Embryonic facial prominence (tissue), 1 donor: Measurements from ENCODE around the gene GATD1.
"Not testable (repeated sequence)": the region's sequence is repeated elsewhere in the genome, so short reads cannot be mapped to it uniquely, and the experiment has no call there.

Source experiments
- DNase-seq: peaks from one replicate; pipeline ENCODE4 v3.0.0-alpha.2; 2016; ENCODE audit errors: extremely low spot score

Gene GATD1

GRCh38 chr11:763549-764321 lies 13.6 kb downstream of the GATD1 start:
- DNase-seq = no peak

- DNase-seq = no peak
Measured at GRCh38 chr11:763073-763463, 14.2 kb downstream of the GATD1 start.

- DNase-seq = no peak
Measured at GRCh38 chr11:762421-763072, 14.7 kb downstream of the GATD1 start.

- DNase-seq = no peak
Measured at GRCh38 chr11:761526-762108, 15.7 kb downstream of the GATD1 start.

- DNase-seq = no peak
Measured at GRCh38 chr11:760236-760635, 17.1 kb downstream of the GATD1 start.

- DNase-seq = no peak
Measured at GRCh38 chr11:749731-750130, 27.6 kb downstream of the GATD1 start.

GRCh38 chr11:748007-748359 lies 29.3 kb downstream of the GATD1 start:
- no peak for DNase-seq

GRCh38 chr11:747158-748006 lies 29.9 kb downstream of the GATD1 start, which contains the start of gene TALDO1:
Gene TALDO1 (plus strand): TSS chr11:747464. CDS start chr11:747482, 18 bp downstream.
- DNase-seq = peak; percentile 60

- no peak for DNase-seq
Measured at GRCh38 chr11:746289-747157, 30.8 kb downstream of the GATD1 start.

GRCh38 chr11:745428-745827 lies 31.9 kb downstream of the GATD1 start:
- no peak for DNase-seq

- no peak for DNase-seq
Measured at GRCh38 chr11:742571-743201, 34.6 kb downstream of the GATD1 start.

- DNase-seq = no peak
Measured at GRCh38 chr11:742156-742546, 35.1 kb downstream of the GATD1 start.

- not testable (repeated sequence) for DNase-seq
Measured at GRCh38 chr11:737899-738298, 39.4 kb downstream of the GATD1 start.

- DNase-seq = no peak
Measured at GRCh38 chr11:737366-737765, 39.9 kb downstream of the GATD1 start.

GRCh38 chr11:734541-734940 lies 42.7 kb downstream of the GATD1 start:
- not testable (repeated sequence) for DNase-seq

- no peak for DNase-seq
Measured at GRCh38 chr11:733072-733471, 44.2 kb downstream of the GATD1 start.

- no peak for DNase-seq
Measured at GRCh38 chr11:729492-730074, 47.7 kb downstream of the GATD1 start.

- DNase-seq = no peak
Measured at GRCh38 chr11:728901-729491, 48.3 kb downstream of the GATD1 start.

GRCh38 chr11:727859-728748 lies 49.2 kb downstream of the GATD1 start:
- DNase-seq = no peak
